GM15510 (cell line): ENCODE results near the gene MARCHF10.

ENCODE experiments used
- POLR2A ChIP-seq: IDR thresholded peaks from 3 replicates; pipeline ENCODE4 v1.6.1; 2011; ENCODE audit warnings: borderline replicate concordance; ENCODE audit not compliant: insufficient read length; ENCODE audit errors: extremely low read depth

Gene MARCHF10

DNA sequence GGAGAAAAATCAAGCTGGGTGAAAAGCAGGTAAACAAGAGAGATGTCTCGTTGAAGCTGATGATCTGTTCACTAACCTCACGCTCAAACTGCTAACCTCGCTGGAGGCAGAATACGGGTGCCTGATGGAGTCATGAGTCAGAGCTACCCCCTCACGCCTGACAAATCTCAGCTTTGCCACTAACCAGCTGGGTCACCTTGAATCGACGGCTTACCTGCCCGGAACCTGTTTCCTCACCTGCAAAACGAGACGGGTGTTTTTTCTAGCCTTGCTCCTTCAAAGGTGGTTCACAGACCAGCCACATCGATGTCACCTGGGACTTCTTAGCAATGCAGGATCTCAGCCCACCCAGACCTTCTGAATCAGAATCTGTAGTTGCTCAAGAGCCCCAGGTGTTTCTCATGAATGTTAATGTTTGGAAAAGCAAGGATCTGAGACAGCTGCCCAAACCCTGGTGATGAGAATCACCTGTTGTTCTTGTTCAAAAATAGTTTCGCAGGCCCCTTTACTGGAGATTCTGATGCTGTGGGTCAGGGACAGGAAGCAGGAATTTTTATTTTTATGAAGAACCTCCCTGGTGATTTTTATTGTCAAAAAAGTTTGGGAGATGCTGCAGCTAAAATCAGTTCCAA, 56.9 kb downstream of the MARCHF10 start:
- no peak for TF ChIP-seq POLR2A

DNA sequence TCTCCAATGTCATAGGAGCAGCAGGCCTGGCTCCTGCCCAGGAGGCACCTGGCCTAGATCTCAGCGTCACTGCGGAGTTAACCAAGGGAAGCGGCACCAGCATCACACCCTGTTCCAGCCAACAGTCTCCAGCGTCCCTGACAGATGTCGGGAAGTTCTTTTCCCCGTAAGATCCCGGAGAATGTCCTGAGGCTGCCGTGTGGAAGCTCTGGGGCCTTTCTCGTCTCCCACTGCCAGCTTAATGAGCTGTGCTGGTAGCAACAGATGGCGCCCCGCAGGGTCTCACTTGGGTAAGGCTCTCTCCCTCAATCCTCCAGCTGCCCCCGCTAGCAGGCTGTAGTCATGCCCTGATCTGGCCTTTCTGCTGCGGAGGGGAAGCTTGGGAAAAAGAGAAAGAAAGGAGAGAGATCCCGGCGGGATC, 57.5 kb downstream of the MARCHF10 start:
- no peak for TF ChIP-seq POLR2A

DNA sequence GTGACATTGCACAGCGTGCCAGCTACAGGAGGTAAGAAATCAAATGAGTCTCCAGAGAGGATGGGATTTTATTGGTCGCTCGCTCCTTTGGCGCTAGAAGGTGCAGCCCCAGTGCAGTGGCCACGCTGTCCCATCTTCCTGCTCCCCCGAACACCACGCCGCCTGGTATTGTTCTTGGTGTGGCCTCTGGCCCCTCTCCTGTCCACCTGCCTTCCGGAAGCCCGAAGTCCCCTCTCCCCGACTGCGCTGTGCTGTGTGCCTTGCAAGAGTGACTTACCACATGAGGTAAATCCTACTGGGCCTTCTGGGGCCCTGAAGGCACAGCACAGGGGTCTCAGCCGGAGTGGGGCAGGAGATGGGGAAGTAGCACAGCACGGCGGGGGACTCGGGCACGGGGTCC, 58.2 kb downstream of the MARCHF10 start:
- TF ChIP-seq POLR2A, result no peak

DNA sequence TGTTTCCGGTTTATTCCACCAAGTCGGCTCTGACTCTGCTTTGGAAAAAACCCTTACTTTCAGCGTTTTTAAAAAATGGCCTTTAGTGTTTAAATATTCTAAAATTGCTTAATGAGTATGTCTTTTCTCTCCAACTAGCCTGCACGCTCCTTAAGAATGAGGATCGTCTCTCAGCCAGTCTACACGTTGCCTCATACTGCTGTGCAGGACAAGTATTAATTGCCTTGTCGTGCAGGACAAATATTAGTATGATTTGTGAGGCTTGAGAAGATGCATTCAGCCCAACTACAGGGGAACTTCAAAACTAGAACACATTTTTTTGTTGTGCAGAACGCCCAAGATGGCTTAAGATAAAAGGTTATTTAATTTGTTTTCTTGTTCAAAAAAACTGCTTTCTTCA, 61.2 kb downstream of the MARCHF10 start:
- TF ChIP-seq POLR2A, result no peak

DNA sequence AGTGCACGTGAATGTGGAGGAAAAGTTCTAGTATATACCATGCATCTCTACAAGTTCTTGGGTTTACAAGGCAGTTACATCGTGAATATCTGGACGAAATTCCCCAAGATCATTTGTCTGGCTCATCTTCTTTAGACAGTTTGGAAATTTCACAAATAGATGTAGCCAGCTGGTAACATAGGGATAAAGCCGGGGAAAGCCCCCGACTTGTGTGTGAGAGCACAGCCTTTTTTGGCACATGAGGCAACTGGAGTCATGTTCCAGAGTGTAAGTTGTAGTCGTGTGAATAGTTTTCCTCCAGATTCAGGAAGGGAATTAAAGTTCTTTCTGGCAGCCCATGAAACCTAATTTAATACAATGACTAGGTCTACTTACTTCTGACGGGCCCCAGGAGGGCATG, 62.3 kb downstream of the MARCHF10 start:
- no peak for TF ChIP-seq POLR2A

DNA sequence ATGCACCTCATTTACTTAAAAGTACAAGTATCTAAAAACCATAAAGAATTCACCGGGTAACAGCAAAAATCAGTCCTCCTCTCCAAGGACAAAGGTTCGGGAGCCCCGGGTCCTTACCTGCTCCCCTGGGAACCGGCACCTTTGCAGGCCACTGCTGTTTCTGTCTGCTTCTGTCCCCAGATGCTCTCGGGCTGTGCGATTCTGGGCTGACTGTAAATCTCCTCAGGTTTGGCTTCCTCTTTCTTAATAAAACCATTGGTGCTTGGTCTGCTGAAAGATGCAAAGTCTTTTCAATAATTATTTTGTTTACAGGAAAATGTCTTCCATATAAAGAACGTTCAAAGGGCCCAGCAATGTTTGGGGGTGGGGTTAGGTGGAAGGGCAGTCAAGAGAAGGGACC, 63.9 kb downstream of the MARCHF10 start:
- TF ChIP-seq POLR2A, result no peak

DNA sequence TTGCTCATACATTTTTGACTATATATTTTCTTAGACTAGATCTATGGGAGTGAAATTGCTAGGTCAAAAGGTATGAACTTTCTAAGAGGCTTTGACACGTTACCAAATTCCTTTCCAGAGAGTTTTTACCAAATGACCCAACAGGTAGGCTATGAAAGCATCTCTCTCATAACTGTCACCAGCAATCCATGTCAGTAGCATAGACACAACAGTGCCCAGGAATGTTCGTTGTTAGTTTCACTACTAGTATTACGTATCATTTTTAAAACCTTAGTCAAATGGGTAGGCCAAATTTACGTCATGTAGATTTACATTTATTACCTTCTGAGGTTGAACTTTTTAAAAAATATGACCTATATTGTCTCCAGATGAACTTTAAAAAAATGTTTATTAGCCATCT, 66.8 kb downstream of the MARCHF10 start:
- TF ChIP-seq POLR2A, result no peak

DNA sequence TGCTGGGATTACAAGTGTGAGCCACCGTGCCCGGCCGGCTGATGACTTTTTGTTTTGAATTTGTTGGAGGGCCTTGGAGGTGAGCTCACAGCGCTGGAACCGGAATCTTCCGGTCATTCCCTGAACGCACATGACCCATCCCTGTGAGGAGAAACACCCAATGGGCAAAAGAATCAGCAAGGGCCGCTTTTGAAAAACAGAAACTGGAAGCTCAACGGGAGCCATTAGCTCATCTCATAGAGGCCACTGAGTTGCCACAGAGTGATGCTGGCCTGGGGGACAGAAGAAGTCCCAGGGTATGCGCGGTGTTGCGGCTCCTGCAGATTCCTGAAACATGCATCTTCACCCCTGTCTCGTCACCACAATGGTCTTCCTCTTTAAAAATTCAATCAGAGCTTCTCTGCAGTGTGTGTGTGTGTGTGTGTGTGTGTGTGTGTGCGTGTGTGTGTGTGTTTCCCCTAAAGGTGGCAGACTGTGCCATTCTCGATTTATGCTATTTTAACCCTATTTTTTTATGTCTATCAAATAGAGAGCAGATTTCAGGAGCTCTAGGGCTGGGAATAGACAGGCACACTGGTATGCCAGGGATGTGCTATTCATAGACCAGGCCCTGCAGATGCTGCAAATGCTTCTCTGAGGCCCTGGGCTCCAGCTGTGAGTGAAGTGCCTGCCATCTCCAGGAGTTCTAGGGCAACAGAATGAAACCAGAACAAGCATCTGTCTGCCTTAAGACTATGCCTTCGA, 68.3 kb downstream of the MARCHF10 start:
- TF ChIP-seq POLR2A, result no peak

DNA sequence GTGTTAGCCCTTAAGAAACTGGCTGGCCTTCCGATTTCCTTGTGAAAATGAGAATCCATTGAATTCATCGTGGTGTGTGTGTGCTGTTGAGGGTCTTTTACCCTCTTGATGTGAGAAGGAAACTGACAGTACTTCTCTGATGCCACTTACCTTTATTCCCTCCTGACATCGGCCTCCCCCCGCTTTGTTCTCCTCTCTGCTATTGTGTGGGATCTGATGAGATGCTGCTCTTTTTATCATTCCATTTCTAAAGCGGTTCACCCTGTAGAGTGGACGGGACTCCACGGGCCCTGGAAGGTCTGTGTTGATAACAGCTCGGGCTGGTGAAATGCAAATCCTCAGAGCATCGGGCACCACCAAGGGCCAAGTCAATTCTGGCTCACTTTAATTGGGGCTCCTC, 69.8 kb downstream of the MARCHF10 start:
- TF ChIP-seq POLR2A, result no peak

DNA sequence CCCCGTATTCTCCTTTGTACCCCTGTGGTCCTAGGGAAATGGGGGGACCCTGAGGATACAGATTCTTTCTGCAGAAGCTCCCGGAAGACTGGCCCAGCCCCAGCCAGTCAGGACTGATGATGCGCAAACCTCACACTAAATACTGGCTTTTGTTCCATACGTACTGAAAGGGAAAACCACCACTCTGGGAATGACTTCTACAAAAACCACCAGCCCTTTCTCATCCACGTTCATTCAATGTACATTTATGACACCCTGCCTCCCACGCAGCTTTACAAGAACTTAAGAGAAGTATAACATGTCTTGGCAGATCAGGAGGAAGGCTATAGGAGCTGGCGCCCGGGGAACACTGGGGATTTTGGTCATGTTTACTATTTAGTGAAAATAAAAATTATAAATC, 70.6 kb downstream of the MARCHF10 start:
- TF ChIP-seq POLR2A, result no peak

DNA sequence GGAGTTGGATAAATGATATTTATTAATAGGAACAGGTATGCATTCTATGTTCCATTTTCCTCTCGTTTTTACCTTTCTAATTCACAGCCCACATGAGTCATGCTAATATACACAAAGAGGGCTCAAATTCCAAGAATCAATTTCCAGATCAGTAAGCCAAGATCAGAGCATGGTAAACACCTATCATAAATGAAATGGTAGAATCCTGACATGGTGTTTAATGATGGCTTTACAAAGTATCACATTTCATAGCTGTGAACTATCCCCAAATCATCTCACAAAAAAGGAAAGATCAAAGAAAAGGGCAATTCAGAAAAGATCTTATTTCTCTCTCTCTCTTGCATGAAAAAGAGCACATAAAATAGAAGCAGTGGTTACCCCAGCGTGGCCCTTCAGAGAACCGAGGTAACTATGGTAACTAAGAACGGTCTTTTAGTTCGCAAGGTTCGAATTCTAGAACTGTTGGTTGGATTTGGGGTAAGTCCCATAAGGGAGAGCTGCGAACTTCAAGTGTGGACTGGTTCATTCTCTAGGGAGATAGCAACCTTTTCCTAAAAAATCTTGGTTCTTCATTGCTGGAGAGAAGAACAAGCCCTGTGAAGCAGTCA, 73.0 kb downstream of the MARCHF10 start:
- no peak for TF ChIP-seq POLR2A

DNA sequence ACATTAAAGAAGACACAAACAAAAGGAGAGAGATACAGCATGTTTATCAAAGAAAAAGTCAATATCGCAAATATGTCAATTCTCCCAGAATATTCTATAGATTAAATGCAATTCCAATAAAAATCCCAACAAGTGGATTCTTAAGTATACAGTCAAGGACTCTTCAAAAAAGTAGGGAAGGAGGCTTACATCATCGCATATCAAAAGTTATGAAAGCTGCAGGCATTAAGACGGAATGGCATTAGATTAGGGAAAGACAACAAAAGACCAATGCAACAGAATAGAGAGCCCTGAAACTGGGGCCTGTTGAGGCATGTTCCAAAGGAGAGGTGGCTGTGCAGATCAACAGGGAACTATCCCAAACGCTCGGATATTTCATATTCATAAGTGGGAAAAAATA, 76.0 kb downstream of the MARCHF10 start:
- TF ChIP-seq POLR2A, result no peak

DNA sequence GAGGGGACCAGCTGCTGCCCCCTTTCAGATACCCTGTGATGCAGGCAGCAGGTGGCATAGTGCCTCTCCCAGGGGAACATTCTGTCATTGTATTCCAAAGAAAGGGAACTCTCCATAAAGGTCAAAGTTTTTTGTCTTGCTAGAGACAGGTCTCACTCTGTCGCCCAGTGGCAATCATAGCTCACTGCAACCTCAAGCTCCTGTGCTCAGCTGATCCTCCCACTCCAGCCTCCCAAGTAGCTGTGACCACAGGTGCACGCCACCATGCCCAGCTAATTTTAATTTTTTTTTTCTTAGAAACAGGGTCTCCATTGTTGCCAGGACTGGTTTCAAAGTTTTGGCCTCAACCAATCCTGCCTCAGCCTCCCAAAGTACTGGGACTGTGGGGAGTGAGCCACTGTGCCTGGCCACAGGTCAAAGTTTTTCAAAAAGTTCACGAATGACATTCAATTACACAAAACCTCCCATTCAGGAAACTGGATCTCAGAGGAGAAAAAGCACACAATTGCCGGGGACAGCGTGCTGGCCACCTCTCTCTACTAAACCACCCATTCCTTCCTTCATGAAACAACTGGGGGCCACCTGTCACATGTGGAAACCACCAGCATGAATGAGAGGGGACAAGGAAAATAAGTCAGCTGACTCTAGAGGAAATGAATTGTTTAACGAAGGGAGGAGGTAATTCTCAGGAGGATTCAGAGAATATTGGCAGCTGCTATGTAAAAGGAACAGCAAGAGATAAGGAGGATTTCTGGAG, 80.0 kb downstream of the MARCHF10 start:
- TF ChIP-seq POLR2A, result no peak

DNA sequence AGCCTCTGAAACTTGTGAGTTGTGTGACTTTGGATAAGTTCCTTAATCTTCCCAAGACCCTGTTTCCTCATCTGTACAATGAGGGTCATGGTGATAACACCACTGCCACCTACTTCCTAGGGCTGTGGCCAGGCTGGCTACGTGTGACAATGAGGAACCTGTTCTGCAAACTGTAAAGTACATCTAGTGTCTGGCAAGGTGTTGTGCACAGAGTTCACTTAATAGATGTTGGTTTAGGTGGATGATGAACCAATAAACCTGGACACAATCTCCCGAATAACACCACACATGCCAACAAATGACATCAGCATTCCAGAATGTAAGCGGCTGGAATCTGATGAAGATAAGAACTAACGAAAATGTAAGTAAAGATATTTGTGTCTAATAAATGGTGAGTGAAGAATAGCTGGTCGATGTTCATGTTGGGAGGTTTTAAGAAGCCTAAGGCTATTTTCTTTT, 82.3 kb downstream of the MARCHF10 start:
- TF ChIP-seq POLR2A, result no peak
